Ovary (tissue), 9 donors: ENCODE measurements around the gene NRDE2. TPM values are rescaled to one million over a fixed set of nuclear protein-coding genes. Genes with fewer than 3 reads are reported as not detected.

ENCODE experiments used
- DNase-seq, 5 donors: peaks; one replicate each; pipeline ENCODE4 v3.0.0-alpha.2; 2019 to 2020
- H3K27ac ChIP-seq, 2 donors: fragments of 200-600 bp; one replicate each; pipeline versions ENCODE4 v1.5.1 to v1.8.0; 2019 to 2022
- H3K27me3 ChIP-seq: fragments of 200-600 bp; one replicate; pipeline ENCODE4 v1.8.0; 2022
- H3K36me3 ChIP-seq: fragments of 200-600 bp; sonication (generic); one replicate; pipeline ENCODE4 v1.5.1; 2019
- H3K4me1 ChIP-seq: one replicate; pipeline ENCODE4 v1.8.1; 2013; ENCODE audit warnings: mild to moderate bottlenecking, moderate library complexity; ENCODE audit not compliant: insufficient read depth
- H3K4me3 ChIP-seq: fragments of 200-600 bp; sonication (generic); one replicate; pipeline ENCODE4 v1.5.1; 2017
- H3K9me3 ChIP-seq, 2 donors: fragments of 200-600 bp in 1 of 2; sonication (generic) in 1 of 2; one replicate each; pipeline versions ENCODE4 v1.5.1 to v1.8.1; 2013 to 2019; ENCODE audit warnings: mild to moderate bottlenecking in 1 of 2, moderate library complexity in 1 of 2
- EP300 ChIP-seq: sonication (generic); formaldehyde crosslinking; IDR thresholded peaks from one replicate; pipeline ENCODE4 v1.6.1; 2017; ENCODE audit warnings: antibody characterized with exemption
- POLR2A ChIP-seq: fragments of 450-650 bp; IDR thresholded peaks from one replicate; pipeline ENCODE4 v1.6.1; 2017; ENCODE audit warnings: antibody characterized with exemption, mild to moderate bottlenecking, moderate library complexity
- WGBS, 3 donors: extraction: QIAGEN DNeasy Blood & Tissue Kit in 1 of 3; methylation state at CpG; one replicate each; pipeline versions ENCODE4 v1.1.5 to v1.1.7; 2013 to 2017; 5-methylcytosine and 5-hydroxymethylcytosine counted together
- intact Hi-C, 4 donors: fragments of 100-400 bp; cut with DNase I; formaldehyde crosslinking; loops; one replicate each; pipeline versions ENCODE4 v1.11.0 to v1.15.1; 2022 to 2023
- polyA plus RNA-seq, 2 donors: library from polyadenylated mRNA; stranded (reverse); fragments of 200-250 nt in 1 of 2; fragments of 350-450 nt in 1 of 2; fragmentation: Illumina TruSeq in 1 of 2; extraction: RNeasy Lipid Tissue Mini Kit (QIAGEN cat#74804) in 1 of 2; gene quantifications; one replicate each; pipeline ENCODE4 v1.2.3, GENCODE V29; 2013 to 2014
- total RNA-seq, 7 donors: library from RNA; depleted of rRNA in 2 of 7; stranded (reverse); fragments of >200 nt in 2 of 7; fragmentation: NEBNext Ultra II Directional in 3 of 7; extraction: Animal tissue kit (Norgen Biotek cat#: 25700) in 3 of 7; gene quantifications; one replicate each; pipeline versions ENCODE4 v1.1.0 to v1.2.4, GENCODE V29; 2016 to 2023
- TF ChIP-seq, protein P1 (sequence below), 3 donors: fragments of 450-650 bp in 2 of 3; fragments of 200-600 bp in 1 of 3; IDR thresholded peaks; one replicate each; pipeline versions ENCODE4 v1.5.1 to v1.8.0; 2016 to 2022; ENCODE audit warnings: antibody characterized with exemption in 3 of 3, mild to moderate bottlenecking in 1 of 3
- donor health status: DM: no; HTN: no; CAD: no; lungs with moderate emphysema.
- donor health status: DM: no; HTN: no; CAD: no.
- donor health status: Bipolar disorder and iron deficiency.
- donor health status: DM: yes; HTN: yes; CAD: no.
- donor health status: DM: no; HTN: no; CAD: no.
- donor health status: DM: yes; HTN: yes; CAD: no.

NRDE2 gene
- total and polyA plus RNA-seq, 9 donors, result 7.7 to 28.5 (median 15.4) TPM

GRCh38 chr14:90300611-90301047, 31.1 kb downstream of the NRDE2 start:
- no peaks in the 10 kb centered on the region for H3K36me3 ChIP-seq
- intact Hi-C loops, result loop anchor here in 3 of 4 donors (10.0 kb wide), 3 partner anchors 94 to 984 kb away; partner anchors contain the start of gene CALM1 (in 1 of the 3)
- TF ChIP-seq POLR2A (no peak), EP300 (no peak)
- TF ChIP-seq, protein P1, sequence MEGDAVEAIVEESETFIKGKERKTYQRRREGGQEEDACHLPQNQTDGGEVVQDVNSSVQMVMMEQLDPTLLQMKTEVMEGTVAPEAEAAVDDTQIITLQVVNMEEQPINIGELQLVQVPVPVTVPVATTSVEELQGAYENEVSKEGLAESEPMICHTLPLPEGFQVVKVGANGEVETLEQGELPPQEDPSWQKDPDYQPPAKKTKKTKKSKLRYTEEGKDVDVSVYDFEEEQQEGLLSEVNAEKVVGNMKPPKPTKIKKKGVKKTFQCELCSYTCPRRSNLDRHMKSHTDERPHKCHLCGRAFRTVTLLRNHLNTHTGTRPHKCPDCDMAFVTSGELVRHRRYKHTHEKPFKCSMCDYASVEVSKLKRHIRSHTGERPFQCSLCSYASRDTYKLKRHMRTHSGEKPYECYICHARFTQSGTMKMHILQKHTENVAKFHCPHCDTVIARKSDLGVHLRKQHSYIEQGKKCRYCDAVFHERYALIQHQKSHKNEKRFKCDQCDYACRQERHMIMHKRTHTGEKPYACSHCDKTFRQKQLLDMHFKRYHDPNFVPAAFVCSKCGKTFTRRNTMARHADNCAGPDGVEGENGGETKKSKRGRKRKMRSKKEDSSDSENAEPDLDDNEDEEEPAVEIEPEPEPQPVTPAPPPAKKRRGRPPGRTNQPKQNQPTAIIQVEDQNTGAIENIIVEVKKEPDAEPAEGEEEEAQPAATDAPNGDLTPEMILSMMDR (IDR thresholded peaks at IDR 0.05), result no peak
- H3K9me3 ChIP-seq, result no peaks in the 10 kb centered on the region
- H3K27ac ChIP-seq, result no peak overlapping the region
- H3K4me1 ChIP-seq, result peaks cover 7% of the 10 kb centered on the region
- no peak for DNase-seq
- no peaks in the 10 kb centered on the region for H3K27me3 ChIP-seq
- no peak overlapping the region for H3K4me3 ChIP-seq
- WGBS, 3 donors, result 88 to 94% (median 89%) methylated on average over 2 of the region's 2 CpGs

DNA sequence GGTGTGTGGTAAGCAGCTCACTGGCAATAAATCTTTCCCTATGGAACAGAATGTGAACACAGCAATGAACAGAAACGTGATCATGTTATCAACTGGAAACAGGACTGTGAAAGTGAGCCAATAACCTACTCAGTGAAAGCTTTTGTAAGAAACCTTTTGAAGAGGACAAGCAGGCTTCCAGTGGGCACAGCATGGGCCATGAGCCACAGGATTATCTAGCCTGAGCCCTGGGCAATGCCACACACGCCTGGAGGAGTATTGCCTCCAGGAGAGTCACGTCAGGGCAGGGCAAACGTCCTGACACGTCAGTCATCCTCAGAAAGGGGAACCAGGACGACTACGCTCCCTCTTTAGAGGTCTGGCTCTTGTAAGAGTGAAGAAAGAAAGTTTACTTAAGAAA, 32.3 kb downstream of the NRDE2 start:
- intact Hi-C loops, result loop anchor here in 1 of 4 donors (10.0 kb wide), 2 partner anchors 455 to 875 kb away; no protein-coding TSS in a partner anchor
- no peak for TF ChIP-seq POLR2A
- TF ChIP-seq, protein P1 (IDR thresholded peaks at IDR 0.05), result no peak
- TF ChIP-seq EP300, result no peak
- Histone ChIP-seq H3K36me3 (no peaks in the 10 kb centered on the region), H3K9me3 (no peaks in the 10 kb centered on the region), H3K4me1 (peaks cover 7% of the 10 kb centered on the region), H3K4me3 (no peak overlapping the region), H3K27ac (no peak overlapping the region), H3K27me3 (no peaks in the 10 kb centered on the region)
- DNase-seq, result no peak
- 71 to 83% (median 75%) methylated on average over 7 of the region's 7 CpGs for WGBS, 3 donors

DNA sequence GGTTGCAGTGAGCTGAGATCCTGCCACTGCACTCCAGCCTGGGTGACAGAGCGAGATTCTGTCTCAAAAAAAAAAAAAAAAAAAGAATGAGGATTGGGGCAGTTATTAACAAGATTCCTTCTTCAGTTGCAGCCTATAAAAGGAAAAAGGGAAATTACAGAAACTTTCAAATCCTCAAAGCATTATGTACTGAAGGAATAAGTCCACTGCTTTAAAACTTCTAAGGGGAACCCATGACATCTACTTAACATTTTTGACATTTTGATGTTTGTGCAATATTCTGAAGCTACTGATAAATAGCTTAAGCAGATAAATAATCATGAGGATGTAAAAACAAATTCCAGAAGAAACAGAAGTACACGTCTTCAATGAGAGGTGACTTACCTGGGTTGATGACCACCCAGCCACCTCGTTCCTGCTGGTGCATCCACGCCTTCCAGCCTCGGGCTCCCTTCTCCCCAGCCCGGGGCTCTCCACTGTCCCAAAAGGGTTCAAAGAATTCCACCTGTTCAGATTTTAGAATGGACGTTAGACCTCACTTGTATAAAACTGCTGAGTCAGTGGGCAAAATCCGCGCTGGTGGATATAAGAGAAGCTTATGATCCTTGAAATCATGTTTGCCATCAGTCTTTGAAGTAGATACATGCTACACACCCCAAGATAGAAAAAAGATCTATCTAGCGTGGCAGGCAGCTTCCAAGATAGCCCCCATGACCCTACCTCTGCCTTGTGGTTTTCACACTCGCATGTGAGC, 33.7 kb downstream of the NRDE2 start:
- H3K36me3 ChIP-seq, result no peaks in the 10 kb centered on the region
- no peak for TF ChIP-seq POLR2A
- TF ChIP-seq, protein P1 (IDR thresholded peaks at IDR 0.05), result no peak
- H3K27ac ChIP-seq, result no peak overlapping the region
- peaks cover 7% of the 10 kb centered on the region for H3K4me1 ChIP-seq
- no peaks in the 10 kb centered on the region for H3K27me3 ChIP-seq
- DNase-seq, result no peak
- H3K9me3 ChIP-seq, result no peaks in the 10 kb centered on the region
- 91 to 92% (median 92%) methylated on average over 11 of the region's 11 CpGs for WGBS, 3 donors
- intact Hi-C loops, result loop anchor here in 1 of 4 donors (10.0 kb wide), 2 partner anchors 457 to 877 kb away; no protein-coding TSS in a partner anchor
- no peak overlapping the region for H3K4me3 ChIP-seq

DNA sequence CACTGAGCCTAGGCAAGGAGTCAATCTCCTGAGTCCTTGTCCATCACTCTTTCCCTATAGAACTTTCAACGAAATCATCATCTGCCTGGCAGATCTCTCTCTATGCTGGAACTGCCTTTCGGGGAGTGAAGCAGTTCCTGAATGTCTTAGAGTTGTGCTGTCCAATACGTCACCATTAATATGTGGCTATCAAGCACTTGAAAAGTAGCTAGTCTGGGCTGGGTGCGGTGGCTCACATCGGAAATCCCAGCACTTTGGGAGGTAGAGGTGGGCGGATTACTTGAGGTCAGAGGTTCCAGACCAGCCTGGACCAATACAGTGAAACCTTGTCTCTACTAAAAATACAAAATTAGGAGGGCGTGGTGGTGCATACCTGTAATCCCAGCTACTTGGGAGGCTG, 35.1 kb downstream of the NRDE2 start:
- DNase-seq, result no peak
- H3K27me3 ChIP-seq, result no peaks in the 10 kb centered on the region
- WGBS, 3 donors, result 93 to 95% (median 94%) methylated on average over 7 of the region's 7 CpGs
- no peak overlapping the region for H3K27ac ChIP-seq
- H3K9me3 ChIP-seq, result no peaks in the 10 kb centered on the region
- TF ChIP-seq EP300 (no peak), POLR2A (no peak)
- TF ChIP-seq, protein P1 (IDR thresholded peaks at IDR 0.05), result no peak
- H3K4me3 ChIP-seq, result no peak overlapping the region
- H3K4me1 ChIP-seq, result no peaks in the 10 kb centered on the region
- intact Hi-C loops, result loop anchor here in 1 of 4 donors (10.0 kb wide), 2 partner anchors 458 to 878 kb away; no protein-coding TSS in a partner anchor
- H3K36me3 ChIP-seq, result no peaks in the 10 kb centered on the region
